HEK293T (cell line): ENCODE data around the gene MDM2.

Experiments
- CTCF ChIA-PET: fragments of 350-600 bp; formaldehyde crosslinking; extraction: SDS; loops from one replicate; lab custom pipeline; 2021; ENCODE audit warnings: antibody characterized with exemption, inconsistent platforms; lab: Yijun Ruan, JAX
- POLR2A ChIA-PET: fragments of 350-600 bp; formaldehyde crosslinking; extraction: SDS; loops from one replicate; lab custom pipeline; 2020; ENCODE audit warnings: antibody characterized with exemption, inconsistent platforms; lab: Yijun Ruan, JAX
- DNase-seq: peaks from one replicate; pipeline ENCODE4 v3.0.0; 2012; ENCODE audit warnings: mixed read lengths; ENCODE audit errors: extremely low spot score
- ARNT ChIP-seq: fragments of 450-650 bp; IDR thresholded peaks from 2 replicates; pipeline ENCODE4 v1.6.1; 2017; ENCODE audit warnings: mild to moderate bottlenecking
- BHLHE40 ChIP-seq: fragments of 450-650 bp; IDR thresholded peaks from 2 replicates; pipeline ENCODE4 v1.6.1; 2016; ENCODE audit warnings: mild to moderate bottlenecking, moderate library complexity, borderline replicate concordance
- CTBP1 ChIP-seq: fragments of 450-650 bp; IDR thresholded peaks from 2 replicates; pipeline ENCODE4 v1.6.1; 2016; ENCODE audit warnings: borderline replicate concordance
- ELF4 ChIP-seq: fragments of 450-650 bp; IDR thresholded peaks from 2 replicates; pipeline ENCODE4 v1.6.1; 2017; ENCODE audit warnings: antibody characterized with exemption
- FOXA1 ChIP-seq: fragments of 450-650 bp; IDR thresholded peaks from 2 replicates; pipeline ENCODE4 v1.6.1; 2016; ENCODE audit warnings: mild to moderate bottlenecking
- FOXK2 ChIP-seq: fragments of 450-650 bp; IDR thresholded peaks from 2 replicates; pipeline ENCODE4 v1.6.1; 2016; ENCODE audit warnings: mild to moderate bottlenecking
- FOXM1 ChIP-seq: fragments of 450-650 bp; IDR thresholded peaks from 2 replicates; pipeline ENCODE4 v1.6.1; 2017; ENCODE audit warnings: mild to moderate bottlenecking, borderline replicate concordance
- HDGF ChIP-seq: fragments of 450-650 bp; IDR thresholded peaks from 2 replicates; pipeline ENCODE4 v1.6.1; 2017; ENCODE audit warnings: antibody characterized with exemption, borderline replicate concordance
- L3MBTL2 ChIP-seq: fragments of 450-650 bp; conservative IDR thresholded peaks from 2 replicates; pipeline ENCODE4 v1.6.1; 2016; ENCODE audit warnings: mild to moderate bottlenecking
- LEF1 ChIP-seq: fragments of 450-650 bp; IDR thresholded peaks from 2 replicates; pipeline ENCODE4 v1.6.1; 2017; ENCODE audit warnings: mild to moderate bottlenecking, borderline replicate concordance
- NFRKB ChIP-seq: fragments of 450-650 bp; IDR thresholded peaks from 2 replicates; pipeline ENCODE4 v1.6.1; 2016; ENCODE audit warnings: mild to moderate bottlenecking, moderate library complexity
- SP1 ChIP-seq: fragments of 450-650 bp; IDR thresholded peaks from 2 replicates; pipeline ENCODE4 v1.6.1; 2017
- SUZ12 ChIP-seq: fragments of 450-650 bp; IDR thresholded peaks from 2 replicates; pipeline ENCODE4 v1.6.1; 2016; ENCODE audit warnings: mild to moderate bottlenecking
- TARDBP ChIP-seq: fragments of 450-650 bp; IDR thresholded peaks from 2 replicates; pipeline ENCODE4 v1.6.1; 2016
- ZNF384 ChIP-seq: fragments of 450-650 bp; IDR thresholded peaks from 2 replicates; pipeline ENCODE4 v1.6.1; 2016
- TF ChIP-seq, protein P1 (sequence below): fragments of 450-650 bp; IDR thresholded peaks from 2 replicates; pipeline ENCODE4 v1.6.1; 2016

Gene MDM2

DNA sequence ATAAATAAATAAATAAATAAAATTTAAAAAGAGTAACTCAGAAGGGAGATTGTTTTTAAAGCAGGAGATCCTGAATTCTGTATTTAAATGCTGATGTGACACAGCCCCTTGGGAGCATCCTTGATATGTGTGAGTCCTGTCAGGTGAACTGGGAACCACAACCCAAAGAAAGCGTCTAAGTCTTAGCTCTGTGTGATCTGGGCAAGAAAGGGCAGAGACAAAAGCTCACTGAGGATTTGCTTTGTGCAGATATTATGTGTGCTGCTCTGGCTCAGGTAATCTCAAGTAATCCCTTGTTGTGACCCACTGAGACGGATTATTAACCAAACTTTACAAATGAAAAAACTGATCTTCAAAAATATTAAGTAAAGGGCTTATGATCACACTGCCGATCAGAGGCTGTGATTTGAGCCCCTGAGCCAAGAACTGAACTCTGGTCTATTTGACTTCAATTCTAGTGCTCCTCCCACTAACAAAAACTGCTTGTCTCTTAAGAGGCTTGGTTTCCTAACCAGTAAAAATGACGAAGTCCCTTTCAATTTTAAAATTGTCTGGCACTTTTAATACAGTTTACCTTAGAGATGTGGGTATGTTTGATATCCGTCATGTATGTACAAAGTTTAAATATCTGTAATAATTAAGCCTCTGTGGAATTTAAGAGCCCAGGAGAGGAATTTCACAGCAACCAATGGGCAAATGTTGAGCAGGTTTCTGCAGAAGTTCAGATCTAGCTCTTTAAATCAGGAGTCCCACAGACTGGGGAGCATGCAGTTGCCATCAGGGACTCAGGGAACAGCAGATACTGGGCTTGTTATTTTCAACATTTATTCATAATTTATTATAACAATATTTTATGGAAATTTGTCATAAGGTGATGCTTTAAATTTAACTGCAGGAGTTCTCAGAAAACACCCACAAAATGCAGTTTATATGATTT is 78.9 kb downstream of the MDM2 start:
- no peak for DNase-seq
- TF ChIP-seq, protein P1, sequence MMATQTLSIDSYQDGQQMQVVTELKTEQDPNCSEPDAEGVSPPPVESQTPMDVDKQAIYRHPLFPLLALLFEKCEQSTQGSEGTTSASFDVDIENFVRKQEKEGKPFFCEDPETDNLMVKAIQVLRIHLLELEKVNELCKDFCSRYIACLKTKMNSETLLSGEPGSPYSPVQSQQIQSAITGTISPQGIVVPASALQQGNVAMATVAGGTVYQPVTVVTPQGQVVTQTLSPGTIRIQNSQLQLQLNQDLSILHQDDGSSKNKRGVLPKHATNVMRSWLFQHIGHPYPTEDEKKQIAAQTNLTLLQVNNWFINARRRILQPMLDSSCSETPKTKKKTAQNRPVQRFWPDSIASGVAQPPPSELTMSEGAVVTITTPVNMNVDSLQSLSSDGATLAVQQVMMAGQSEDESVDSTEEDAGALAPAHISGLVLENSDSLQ: no peak
- no peak for TF ChIP-seq ARNT
- no peak for TF ChIP-seq ELF4
- no peak for TF ChIP-seq BHLHE40
- no peak for TF ChIP-seq CTBP1
- TF ChIP-seq LEF1: no peak
- no peak for TF ChIP-seq FOXA1
- TF ChIP-seq HDGF: no peak
- no peak for TF ChIP-seq ZNF384
- no peak for TF ChIP-seq NFRKB
- TF ChIP-seq SUZ12: no peak
- no peak for TF ChIP-seq FOXK2
- TF ChIP-seq SP1: no peak
- no peak for TF ChIP-seq TARDBP
- no peak for TF ChIP-seq L3MBTL2
- POLR2A ChIA-PET: no interaction called here
- CTCF ChIA-PET: no interaction called here

DNA sequence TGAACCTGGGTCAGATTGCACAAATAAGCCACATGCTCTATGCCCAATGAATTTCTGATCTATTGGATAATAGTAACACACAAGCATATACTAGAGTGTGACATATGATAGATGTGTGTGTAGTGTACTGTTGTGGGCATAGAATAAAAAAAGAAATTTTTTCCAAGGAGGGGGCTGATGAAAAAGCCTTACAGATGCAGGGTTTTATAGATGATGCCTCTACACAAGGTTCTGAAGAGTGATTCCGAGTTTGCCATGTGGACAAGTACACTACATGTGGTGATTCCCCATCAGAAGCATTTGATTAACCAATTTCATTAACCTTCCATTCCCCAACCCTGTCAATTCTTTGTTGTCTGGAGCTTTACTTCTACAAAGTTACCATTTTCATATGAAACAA is 79.7 kb downstream of the MDM2 start:
- no peak for DNase-seq

DNA sequence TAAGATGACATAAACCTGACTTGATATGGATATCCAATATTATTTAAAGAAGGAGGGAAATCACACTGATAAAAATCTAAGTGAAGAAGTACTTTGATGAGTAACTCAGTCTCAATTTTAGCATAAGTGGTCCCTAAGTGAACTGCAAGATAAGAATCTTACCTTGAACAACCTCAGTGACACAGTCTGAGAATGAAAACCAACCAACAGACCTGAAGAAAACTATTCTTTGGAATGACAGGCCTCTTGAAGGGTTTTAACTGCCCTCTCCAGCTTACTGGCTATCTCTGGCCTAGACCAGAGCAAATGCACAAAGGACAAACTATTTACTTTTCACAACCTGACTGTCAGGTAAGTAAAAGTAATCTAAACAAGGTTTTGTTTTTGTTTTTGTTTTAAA is 80.3 kb downstream of the MDM2 start:
- ChIA-PET CTCF (no interaction called here), POLR2A (no interaction called here)
- no peak for DNase-seq
- TF ChIP-seq BHLHE40 (no peak), ZNF384 (no peak), FOXM1 (no peak), NFRKB (no peak), LEF1 (no peak), ELF4 (no peak), CTBP1 (no peak), FOXA1 (no peak), TARDBP (no peak), SUZ12 (no peak), ARNT (no peak), FOXK2 (no peak)
- TF ChIP-seq, protein P1: no peak

More for the DNA sequence above, 79.7 kb downstream of the MDM2 start:
- ChIA-PET POLR2A (no interaction called here), CTCF (no interaction called here)
- TF ChIP-seq FOXM1: no peak
- TF ChIP-seq TARDBP: no peak
- no peak for TF ChIP-seq ARNT
- TF ChIP-seq SP1: no peak
- TF ChIP-seq LEF1: no peak
- no peak for TF ChIP-seq HDGF
- TF ChIP-seq ZNF384: no peak
- TF ChIP-seq BHLHE40: no peak
- no peak for TF ChIP-seq NFRKB
- TF ChIP-seq FOXA1: no peak
- no peak for TF ChIP-seq ELF4
- TF ChIP-seq L3MBTL2: no peak
- TF ChIP-seq, protein P1: no peak
- TF ChIP-seq FOXK2: no peak
- TF ChIP-seq CTBP1: no peak
- TF ChIP-seq SUZ12: no peak

GRCh38 chr12:68890701-68891113 is 82.7 kb downstream of the MDM2 start:
- POLR2A ChIA-PET: no interaction called here
- TF ChIP-seq TARDBP: no peak
- TF ChIP-seq, protein P1: no peak
- no peak for TF ChIP-seq ARNT
- TF ChIP-seq L3MBTL2: no peak
- TF ChIP-seq ZNF384: no peak
- CTCF ChIA-PET: no interaction called here
- no peak for DNase-seq

DNA sequence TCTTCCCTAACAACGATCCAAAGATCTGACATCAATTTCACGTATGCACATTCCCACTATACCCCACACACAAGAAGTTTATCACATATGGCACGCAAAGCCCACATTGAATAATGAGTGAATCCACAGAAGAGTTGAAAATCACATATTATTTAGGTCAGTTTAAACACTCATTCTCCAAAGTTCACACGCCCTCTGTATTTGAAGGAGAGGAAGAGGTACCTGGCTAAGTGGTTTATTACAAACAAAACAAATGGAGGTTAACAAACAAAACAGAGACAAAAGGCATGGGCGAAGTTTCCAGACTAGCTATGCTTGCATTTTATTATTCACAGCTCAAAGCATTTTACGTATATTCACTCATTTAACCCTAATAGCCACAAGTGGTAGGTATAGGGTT is 83.2 kb downstream of the MDM2 start:
- POLR2A ChIA-PET: no interaction called here

More for the DNA sequence above, 83.2 kb downstream of the MDM2 start:
- CTCF ChIA-PET: no interaction called here
- no peak for TF ChIP-seq BHLHE40
- no peak for TF ChIP-seq ZNF384
- TF ChIP-seq ELF4: no peak
- TF ChIP-seq L3MBTL2: no peak
- TF ChIP-seq FOXA1: no peak
- no peak for TF ChIP-seq SP1
- no peak for TF ChIP-seq TARDBP
- TF ChIP-seq CTBP1: no peak
- TF ChIP-seq, protein P1: no peak
- no peak for TF ChIP-seq FOXK2
- TF ChIP-seq HDGF: no peak
- TF ChIP-seq FOXM1: no peak
- TF ChIP-seq LEF1: no peak
- no peak for TF ChIP-seq ARNT
- no peak for TF ChIP-seq NFRKB
- no peak for DNase-seq
